K562 (cell line): ENCODE data around the gene ATF1. TPM values are rescaled to one million over a fixed set of nuclear protein-coding genes. Genes with fewer than 3 reads are reported as not detected.
A peak's percentile ranks its signal among the peaks of the same experiment; 100 is the strongest.

Source experiments
- NCOA2 ChIP-seq, 2 experiments: fragments of 450-650 bp; IDR thresholded peaks; 2 replicates each; pipeline ENCODE4 v1.6.1; 2018; ENCODE audit warnings: mild to moderate bottlenecking in 2 of 2, moderate library complexity in 1 of 2; ENCODE audit not compliant: partially characterized antibody in 2 of 2
- PHF8 ChIP-seq: fragments of 200-600 bp; sonication (generic); IDR thresholded peaks from 2 replicates; pipeline ENCODE4 v1.6.1; 2012; ENCODE audit warnings: mixed run types, mild to moderate bottlenecking, inconsistent platforms, low read length, moderate library complexity, borderline replicate concordance
- RAD51 ChIP-seq: fragments of 450-650 bp; IDR thresholded peaks from 2 replicates; pipeline ENCODE4 v1.7.1; 2016; ENCODE audit warnings: low read depth, mild to moderate bottlenecking, borderline replicate concordance
- SIN3B ChIP-seq: fragments of 450-650 bp; IDR thresholded peaks from 2 replicates; pipeline ENCODE4 v1.6.1; 2017; ENCODE audit warnings: low read depth, mild to moderate bottlenecking, moderate library complexity
- SPI1 ChIP-seq: IDR thresholded peaks from 2 replicates; pipeline ENCODE4 v1.6.1; 2011; ENCODE audit warnings: low read depth, low read length, control low read depth, borderline replicate concordance
- SRSF3 ChIP-seq: fragments of 200-400 bp; formaldehyde crosslinking; IDR thresholded peaks from 2 replicates; pipeline ENCODE4 v1.6.1; 2016; ENCODE audit warnings: mild to moderate bottlenecking, low read length, moderate library complexity; ENCODE audit not compliant: insufficient read depth
- TAF1 ChIP-seq: IDR thresholded peaks from 2 replicates; pipeline ENCODE4 v1.6.1; 2011; ENCODE audit warnings: mild to moderate bottlenecking, low read length, moderate library complexity; ENCODE audit not compliant: insufficient read depth, control insufficient read depth, severe bottlenecking; ENCODE audit errors: extremely low read depth
- polyA plus RNA-seq, 8 experiments: library from polyadenylated mRNA; depleted of rRNA in 4 of 8; stranded (reverse) in 5 of 8; unstranded in 3 of 8; fragments of >200 nt; fragmentation: Nextera tagmentation in 2 of 8; fragmentation: Illumina TruSeq in 1 of 8; extraction: Ambion mirVana in 2 of 8; extraction: Trizol in 1 of 8; gene quantifications; 2 replicates each; pipeline versions ENCODE4 v1.2.1 to v1.2.3, GENCODE V29; 2011 to 2014; ENCODE audit warnings: inconsistent platforms in 1 of 8, missing spikeins in 1 of 8
- total RNA-seq, 7 experiments: library from RNA; depleted of rRNA in 6 of 7; stranded (reverse); fragments of >200 nt in 6 of 7; fragmentation: Illumina TruSeq in 2 of 7; extraction: Trizol in 2 of 7; gene quantifications; 2 replicates each; pipeline versions ENCODE4 v1.2.1 to v1.2.3, GENCODE V29; 2011 to 2021; ENCODE audit warnings: low replicate concordance in 1 of 7
- TF ChIP-seq, protein P1 (sequence below): fragments of 150-350 bp; conservative IDR thresholded peaks from 2 replicates; pipeline ENCODE4 v1.6.1; 2014; ENCODE audit warnings: low read length
- TF ChIP-seq, protein P2 (sequence below), 2 experiments: fragments of 450-650 bp in 1 of 2; sonication (generic) in 1 of 2; formaldehyde crosslinking in 1 of 2; IDR thresholded peaks; 2 replicates each; pipeline versions ENCODE4 v1.7.1 to v1.9.0; 2016 to 2022; ENCODE audit warnings: inconsistent platforms in 1 of 2, mild to moderate bottlenecking in 1 of 2, missing genetic modification reagents in 1 of 2
- TF ChIP-seq, protein P3 (sequence below): sonication (generic); formaldehyde crosslinking; IDR thresholded peaks from 2 replicates; pipeline ENCODE4 v1.5.0; 2020; ENCODE audit warnings: missing genetic modification reagents
- TF ChIP-seq, protein P4 (sequence below): fragments of 250-450 bp; sonication (Bioruptor Pico); IDR thresholded peaks from 2 replicates; pipeline ENCODE4 v1.4.0; 2020; ENCODE audit warnings: mild to moderate bottlenecking

The ATF1 gene
- total and polyA plus RNA-seq, 9 of the 15 experiments (the other 6 are each of a cell fraction or from before 2014, with no cell fraction given) = 19.8 to 83.5 (median 51.4) TPM

DNA sequence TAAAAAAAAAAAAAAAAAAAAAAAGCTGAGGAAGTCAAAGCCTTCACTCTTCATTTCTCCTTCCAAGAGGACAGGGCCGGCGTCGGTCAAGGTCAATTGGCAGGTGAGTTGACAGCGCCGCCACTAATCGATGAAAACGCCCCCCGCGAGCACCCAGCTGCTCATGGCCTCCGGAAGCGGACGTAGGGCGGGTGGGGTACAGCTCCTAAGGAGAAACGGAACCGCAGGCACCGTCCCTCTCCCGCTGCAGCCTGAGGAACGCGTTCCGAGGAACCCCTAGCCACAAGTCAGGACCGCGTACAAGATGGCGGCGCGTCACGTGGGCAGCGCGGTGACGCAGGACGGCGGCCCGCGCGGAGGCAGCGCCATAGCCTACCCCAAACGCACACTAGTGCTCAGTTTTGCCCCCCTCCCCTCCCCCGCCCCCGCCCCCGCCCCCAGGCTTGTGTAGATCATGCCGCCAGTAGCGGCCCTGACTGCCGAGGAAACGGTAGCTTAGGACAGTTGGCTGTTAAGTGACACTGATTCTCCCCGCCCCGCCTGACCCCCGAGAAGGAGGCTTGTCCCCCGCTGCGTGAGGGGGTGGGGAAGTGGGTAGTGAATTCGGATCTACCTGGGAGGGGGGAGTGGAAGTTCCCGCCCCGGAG is at the start of gene ATF1 (continued):
- TF ChIP-seq, protein P1, sequence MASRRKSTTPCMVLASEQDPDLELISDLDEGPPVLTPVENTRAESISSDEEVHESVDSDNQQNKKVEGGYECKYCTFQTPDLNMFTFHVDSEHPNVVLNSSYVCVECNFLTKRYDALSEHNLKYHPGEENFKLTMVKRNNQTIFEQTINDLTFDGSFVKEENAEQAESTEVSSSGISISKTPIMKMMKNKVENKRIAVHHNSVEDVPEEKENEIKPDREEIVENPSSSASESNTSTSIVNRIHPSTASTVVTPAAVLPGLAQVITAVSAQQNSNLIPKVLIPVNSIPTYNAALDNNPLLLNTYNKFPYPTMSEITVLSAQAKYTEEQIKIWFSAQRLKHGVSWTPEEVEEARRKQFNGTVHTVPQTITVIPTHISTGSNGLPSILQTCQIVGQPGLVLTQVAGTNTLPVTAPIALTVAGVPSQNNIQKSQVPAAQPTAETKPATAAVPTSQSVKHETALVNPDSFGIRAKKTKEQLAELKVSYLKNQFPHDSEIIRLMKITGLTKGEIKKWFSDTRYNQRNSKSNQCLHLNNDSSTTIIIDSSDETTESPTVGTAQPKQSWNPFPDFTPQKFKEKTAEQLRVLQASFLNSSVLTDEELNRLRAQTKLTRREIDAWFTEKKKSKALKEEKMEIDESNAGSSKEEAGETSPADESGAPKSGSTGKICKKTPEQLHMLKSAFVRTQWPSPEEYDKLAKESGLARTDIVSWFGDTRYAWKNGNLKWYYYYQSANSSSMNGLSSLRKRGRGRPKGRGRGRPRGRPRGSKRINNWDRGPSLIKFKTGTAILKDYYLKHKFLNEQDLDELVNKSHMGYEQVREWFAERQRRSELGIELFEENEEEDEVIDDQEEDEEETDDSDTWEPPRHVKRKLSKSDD = 0 out of 2 replicates have a peak, but pooled peaks have one; percentile 66
- TF ChIP-seq NCOA2 (IDR thresholded peaks at IDR 0.05; ENCODE audit: partially characterized antibody in 2 of 2) = no peak
- peak; percentile 82 for TF ChIP-seq PHF8
- TF ChIP-seq, protein P2, sequence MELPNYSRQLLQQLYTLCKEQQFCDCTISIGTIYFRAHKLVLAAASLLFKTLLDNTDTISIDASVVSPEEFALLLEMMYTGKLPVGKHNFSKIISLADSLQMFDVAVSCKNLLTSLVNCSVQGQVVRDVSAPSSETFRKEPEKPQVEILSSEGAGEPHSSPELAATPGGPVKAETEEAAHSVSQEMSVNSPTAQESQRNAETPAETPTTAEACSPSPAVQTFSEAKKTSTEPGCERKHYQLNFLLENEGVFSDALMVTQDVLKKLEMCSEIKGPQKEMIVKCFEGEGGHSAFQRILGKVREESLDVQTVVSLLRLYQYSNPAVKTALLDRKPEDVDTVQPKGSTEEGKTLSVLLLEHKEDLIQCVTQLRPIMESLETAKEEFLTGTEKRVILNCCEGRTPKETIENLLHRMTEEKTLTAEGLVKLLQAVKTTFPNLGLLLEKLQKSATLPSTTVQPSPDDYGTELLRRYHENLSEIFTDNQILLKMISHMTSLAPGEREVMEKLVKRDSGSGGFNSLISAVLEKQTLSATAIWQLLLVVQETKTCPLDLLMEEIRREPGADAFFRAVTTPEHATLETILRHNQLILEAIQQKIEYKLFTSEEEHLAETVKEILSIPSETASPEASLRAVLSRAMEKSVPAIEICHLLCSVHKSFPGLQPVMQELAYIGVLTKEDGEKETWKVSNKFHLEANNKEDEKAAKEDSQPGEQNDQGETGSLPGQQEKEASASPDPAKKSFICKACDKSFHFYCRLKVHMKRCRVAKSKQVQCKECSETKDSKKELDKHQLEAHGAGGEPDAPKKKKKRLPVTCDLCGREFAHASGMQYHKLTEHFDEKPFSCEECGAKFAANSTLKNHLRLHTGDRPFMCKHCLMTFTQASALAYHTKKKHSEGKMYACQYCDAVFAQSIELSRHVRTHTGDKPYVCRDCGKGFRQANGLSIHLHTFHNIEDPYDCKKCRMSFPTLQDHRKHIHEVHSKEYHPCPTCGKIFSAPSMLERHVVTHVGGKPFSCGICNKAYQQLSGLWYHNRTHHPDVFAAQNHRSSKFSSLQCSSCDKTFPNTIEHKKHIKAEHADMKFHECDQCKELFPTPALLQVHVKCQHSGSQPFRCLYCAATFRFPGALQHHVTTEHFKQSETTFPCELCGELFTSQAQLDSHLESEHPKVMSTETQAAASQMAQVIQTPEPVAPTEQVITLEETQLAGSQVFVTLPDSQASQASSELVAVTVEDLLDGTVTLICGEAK (IDR thresholded peaks at IDR 0.05) = peak; percentile 78
- TF ChIP-seq, protein P2 (CRISPR knock-in tag; IDR thresholded peaks at IDR 0.05) = no peak
- TF ChIP-seq, protein P3, sequence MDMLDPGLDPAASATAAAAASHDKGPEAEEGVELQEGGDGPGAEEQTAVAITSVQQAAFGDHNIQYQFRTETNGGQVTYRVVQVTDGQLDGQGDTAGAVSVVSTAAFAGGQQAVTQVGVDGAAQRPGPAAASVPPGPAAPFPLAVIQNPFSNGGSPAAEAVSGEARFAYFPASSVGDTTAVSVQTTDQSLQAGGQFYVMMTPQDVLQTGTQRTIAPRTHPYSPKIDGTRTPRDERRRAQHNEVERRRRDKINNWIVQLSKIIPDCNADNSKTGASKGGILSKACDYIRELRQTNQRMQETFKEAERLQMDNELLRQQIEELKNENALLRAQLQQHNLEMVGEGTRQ (CRISPR knock-in tag) = peak; percentile 97
- TF ChIP-seq TAF1 = peak; percentile 89
- peak; percentile 69; the same call in 1 of the 2 replicates for TF ChIP-seq SIN3B
- TF ChIP-seq, protein P4, sequence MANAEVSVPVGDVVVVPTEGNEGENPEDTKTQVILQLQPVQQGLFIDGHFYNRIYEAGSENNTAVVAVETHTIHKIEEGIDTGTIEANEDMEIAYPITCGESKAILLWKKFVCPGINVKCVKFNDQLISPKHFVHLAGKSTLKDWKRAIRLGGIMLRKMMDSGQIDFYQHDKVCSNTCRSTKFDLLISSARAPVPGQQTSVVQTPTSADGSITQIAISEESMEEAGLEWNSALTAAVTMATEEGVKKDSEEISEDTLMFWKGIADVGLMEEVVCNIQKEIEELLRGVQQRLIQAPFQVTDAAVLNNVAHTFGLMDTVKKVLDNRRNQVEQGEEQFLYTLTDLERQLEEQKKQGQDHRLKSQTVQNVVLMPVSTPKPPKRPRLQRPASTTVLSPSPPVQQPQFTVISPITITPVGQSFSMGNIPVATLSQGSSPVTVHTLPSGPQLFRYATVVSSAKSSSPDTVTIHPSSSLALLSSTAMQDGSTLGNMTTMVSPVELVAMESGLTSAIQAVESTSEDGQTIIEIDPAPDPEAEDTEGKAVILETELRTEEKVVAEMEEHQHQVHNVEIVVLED = peak; percentile 97
- TF ChIP-seq SPI1 = 0 out of 2 replicates have a peak, but pooled peaks have one; percentile 12
- TF ChIP-seq RAD51 = peak; percentile 93
- TF ChIP-seq SRSF3 = 0 out of 2 replicates have a peak, but pooled peaks have one; percentile 17
